HG03039 (cell line): ENCODE data around the gene GABRG3.

Source experiments
- ATAC-seq: cut with Tn5 transposase; IDR thresholded peaks from one replicate; pipeline ENCODE4 v1.9.1; 2021; ENCODE audit warnings: mild to moderate bottlenecking, moderate library complexity; ENCODE audit not compliant: unreplicated experiment

Gene GABRG3

DNA sequence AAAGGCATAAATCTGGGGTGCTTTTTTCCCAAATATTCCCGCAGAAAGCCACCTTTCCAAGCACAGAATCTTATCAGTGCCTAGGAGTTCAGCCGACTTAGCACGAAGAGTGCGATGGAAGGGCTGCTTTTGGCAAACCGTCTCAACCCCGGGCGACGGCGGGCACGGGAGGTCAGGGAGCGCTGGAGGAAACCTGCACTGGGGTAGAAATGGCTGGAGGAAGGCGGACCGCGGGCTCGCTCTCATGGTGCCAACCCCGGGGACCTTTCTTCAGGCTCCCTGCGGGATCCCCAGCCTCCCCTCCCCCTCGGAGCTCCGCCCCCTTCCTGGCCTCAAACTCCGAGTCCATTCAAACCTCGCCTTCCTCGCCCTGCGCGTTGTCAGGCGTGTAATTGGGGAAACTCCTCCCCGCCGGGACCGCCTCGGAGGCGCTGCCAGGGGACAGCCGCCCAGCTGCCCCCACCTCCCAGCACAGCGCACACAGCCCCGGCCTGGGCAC, at the start of gene GABRG3:
Gene GABRG3 (plus strand): TSS at position 470 of the 499 bp plus-strand sequence.
- no peak for ATAC-seq

DNA sequence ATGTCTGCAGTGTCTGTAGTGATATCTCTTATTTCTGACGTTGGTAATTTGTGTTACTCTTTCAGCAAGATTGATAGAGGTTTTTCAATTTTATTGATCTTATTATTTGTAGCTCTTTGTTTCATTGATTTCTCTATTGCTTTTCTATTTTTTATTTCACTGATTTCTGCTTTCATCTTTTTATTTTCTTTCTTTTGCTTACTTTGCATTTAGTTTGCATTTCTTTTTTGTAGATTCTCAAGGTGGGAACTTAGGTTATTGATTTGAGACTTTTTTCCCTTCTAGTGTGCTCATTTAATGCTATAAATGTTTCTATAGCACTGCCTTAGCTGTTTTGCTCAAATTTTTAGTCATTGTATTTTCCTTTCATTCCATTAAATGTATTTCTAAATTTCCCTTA, 49.5 kb upstream of the GABRG3 start:
- ATAC-seq = no peak

DNA sequence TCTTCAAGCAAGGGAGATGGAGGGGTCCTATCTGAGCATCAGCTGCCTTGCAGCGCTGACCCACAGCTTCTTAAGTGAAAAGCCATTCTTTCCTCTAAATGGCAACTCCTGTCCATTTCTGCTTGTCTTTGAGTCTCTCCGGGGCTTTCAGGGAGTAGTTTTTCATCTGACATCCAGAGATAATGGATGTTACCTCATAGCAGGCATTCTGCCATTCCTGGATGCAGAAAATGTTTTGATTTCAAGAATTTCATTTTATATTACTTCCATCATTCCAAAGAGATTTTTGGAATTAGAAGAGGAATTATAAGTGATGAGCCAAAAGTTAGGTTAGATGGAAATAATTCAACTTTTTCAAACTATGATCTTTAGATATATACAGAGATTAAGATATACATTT, 44.9 kb upstream of the GABRG3 start:
- no peak for ATAC-seq

DNA sequence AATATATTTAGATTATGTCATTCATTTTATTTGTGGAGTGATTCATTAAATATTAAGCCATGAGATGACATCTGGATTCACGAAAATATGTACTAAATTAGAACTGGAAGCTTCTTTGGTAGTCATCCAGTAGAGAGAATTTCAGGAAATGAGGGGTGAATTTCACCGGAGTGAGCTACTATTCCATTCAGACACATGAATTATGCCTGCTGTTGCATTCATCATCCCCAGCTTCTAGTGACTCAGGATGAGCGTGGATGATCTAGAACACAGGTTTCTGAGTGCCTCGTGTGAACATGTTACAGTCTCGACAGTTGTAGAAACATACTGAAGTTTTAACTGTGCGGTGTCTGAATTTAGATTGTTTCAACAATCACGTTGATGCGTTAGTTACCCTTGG, 42.9 kb upstream of the GABRG3 start:
- no peak for ATAC-seq

DNA sequence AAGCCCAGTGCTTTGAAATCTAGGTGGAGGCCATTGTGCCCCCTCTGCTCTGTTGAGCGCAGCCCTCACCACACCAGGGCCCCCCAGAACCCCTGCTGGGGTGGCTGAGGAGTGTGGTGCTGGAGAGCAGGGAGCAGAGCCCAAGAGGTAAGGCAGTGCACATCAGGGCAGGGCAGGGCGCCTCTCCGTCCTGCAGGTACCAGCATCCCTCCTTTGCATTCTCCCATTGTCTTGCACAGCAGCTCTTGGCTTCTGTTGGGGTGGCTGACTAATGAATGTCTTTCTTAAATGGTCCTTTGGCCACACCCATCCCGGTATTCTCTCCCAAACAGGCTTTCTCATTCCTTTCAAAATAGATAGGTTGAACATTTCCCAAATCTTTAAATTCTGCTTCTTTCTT, 41.4 kb upstream of the GABRG3 start:
- ATAC-seq = no peak

DNA sequence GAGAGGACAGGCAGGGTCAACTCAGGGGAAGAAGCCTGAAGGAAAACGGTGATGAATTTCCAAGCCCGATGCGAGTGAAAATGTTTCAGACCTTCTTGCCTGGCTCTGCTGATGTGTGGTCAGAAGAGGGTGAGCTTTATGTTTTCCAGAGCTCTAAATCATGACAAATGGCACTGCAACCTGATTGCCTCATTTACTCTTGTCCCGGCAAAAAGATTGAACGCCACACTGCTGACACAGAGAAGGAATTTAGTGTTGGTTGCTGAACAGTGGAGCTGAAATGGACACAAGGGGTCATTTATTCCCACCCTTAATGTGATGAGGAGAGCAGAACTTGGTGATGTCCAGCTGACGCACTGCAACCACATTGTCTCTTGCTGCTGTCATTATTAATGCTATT, 36.1 kb upstream of the GABRG3 start:
- no peak for ATAC-seq

DNA sequence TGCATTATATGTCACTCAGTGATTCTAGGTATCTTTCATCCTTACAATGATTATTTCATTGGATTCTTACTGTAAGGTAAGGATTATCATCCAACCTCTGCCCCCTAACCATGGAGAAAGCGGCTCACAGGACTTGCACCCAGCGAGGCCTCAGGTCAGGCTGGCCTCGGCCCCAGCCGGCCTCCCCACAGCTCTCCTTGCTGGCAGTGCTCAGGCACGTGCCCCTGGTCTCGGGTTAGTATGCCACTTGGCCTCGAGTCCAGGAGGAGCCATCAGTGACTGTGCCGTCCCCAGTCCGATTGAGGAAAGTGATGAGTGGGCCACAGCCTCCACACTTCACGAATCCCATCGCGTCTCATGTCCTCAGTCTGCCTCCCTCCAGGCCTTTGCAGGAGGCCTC, 35.7 kb upstream of the GABRG3 start:
- ATAC-seq = no peak

DNA sequence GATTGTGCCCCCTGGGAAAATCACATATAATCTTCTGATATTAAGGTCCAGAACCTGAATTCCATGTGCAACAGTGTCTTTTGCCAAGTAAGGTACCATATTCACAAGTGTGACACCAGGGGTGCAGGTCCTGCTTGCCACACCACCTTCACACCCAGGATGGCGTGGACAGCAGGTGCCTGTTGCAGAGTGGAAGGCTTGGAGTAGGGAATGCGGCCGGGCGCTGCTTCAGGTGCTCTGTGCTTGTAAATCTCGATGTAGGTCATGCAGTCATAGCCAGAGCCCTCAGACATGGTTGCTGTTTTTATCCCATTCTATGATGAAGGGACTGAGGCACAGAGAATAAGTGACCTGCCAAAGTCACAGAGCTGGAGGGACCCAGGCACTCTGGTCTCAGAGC, 34.5 kb upstream of the GABRG3 start:
- no peak for ATAC-seq

DNA sequence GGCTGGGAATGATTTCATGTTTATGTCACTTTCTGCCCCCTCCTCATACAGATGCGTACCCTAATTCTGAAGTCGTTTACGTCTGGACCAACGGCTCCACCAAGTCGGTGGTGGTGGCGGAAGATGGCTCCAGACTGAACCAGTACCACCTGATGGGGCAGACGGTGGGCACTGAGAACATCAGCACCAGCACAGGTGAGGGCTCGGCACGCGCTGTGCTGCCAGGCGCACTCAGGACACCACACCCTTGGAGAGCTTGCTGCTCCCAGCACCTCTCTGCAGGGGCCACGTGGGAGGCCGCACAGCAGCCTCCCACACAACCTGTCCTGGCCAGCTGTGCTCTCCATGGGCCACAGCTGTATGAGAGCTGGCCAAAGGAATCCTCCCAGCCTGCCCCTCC, 33.8 kb upstream of the GABRG3 start:
- no peak for ATAC-seq

DNA sequence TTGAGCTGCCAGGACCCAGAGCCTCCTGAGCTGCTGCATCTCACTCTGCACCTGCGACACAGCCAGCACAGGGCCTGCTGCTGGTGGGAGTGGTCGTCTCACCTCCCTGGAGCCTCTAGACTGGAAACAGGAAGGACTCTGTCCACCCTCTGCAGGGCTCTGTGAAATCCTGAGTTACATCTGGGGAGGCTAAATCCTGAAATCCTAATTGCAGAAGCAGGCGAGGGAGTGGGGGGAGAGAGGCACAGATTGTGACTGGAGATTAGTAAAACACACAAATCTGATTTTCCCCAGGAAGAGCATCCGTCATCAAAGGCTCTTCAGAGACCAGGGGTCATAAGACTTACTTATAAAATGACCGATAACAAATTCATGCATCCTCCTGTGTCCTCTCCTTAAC, 31.6 kb upstream of the GABRG3 start:
- no peak for ATAC-seq

DNA sequence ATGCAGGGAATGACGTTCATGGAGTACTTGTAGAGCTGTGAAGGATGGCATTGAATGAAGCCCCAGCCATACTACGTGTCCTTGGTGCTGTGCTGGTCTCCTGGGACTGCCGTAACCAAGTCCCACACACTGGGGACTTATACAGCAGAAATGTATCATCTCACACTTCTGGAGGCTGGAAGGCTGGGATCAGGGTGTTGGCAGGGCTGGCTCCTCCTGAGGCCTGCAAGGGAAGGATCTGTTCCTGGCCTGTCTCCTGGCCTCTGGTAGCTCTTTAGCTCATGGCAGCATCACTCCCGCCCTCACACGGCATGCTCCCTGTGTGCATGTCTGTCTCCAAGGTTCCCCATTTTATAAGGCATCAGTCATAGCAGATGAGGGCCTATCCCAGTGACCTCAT, 29.5 kb upstream of the GABRG3 start:
- no peak for ATAC-seq

DNA sequence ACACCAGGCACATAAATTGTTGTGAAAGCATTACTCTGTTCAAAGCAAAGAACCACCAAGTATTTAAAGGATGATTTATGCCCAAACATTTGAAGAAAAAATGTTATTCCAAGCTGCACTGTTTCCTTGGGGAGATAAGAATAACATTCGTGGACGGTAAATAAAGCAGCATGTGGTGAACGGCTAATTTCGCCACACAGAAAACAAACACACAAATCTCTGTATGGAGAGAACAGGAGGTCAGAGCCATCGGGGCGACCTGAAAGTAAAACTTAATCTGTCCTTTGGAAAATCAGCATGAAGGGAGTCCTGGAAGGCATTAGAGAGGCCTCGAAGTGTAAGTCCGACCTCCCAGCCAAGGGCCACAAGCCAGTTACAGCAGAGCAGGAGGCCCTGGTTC, 27.1 kb upstream of the GABRG3 start:
- ATAC-seq = no peak

DNA sequence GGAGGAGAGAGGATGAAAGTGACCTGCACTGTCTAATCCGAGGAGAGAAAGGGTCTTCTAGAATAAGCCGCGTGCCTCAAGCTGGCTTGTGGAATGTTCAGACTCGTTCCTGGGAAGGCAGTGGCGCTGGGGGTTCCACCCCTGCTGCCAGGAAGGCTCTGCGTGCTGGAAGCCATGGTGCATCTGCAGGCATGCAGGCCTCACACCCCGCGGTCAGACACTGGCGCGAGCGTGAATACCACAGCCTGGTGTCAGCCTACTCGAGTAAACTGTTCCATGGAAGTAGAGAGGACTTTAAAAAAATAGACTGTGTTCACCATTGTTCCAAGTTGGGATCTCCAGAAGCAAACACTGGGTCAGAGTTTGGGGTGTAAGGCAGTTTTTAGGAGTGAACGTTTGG, 25.9 kb upstream of the GABRG3 start:
- no peak for ATAC-seq

DNA sequence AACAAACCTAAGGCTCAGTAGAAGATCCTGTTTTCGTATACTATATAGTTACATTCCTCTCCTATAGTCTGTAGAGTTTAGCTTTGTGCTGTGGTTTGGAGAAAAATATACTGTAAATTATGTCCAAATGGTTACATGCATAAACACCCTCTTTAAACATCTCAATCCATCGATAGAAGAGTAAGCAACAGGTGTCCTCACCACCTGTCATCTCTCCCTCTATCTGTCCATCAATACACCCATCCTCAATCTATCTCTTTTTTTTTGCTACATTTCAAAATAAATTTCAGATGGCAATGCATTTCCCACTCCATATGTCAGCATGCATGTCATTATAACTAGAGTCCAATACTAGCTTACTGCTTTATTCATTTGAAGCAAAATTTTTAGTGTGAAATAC, 21.0 kb upstream of the GABRG3 start:
- ATAC-seq = no peak

DNA sequence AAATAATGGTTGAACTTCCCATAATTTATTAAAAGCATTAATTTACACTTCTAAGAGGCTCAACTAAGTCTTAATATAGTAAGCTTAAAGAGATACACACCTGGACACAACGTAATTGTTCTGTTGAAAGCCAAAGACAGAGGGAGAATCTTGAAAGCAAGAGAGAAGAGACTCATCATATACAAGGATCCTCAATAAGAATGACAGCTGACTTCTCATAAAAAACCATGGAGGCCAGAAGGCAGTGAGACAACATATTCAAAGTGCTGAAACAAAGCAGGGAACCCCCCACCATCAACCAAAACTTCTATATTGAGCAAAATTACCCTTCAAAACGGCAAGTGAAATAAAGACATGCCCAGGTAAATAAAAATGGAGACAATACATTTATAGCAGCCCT, 16.6 kb upstream of the GABRG3 start:
- ATAC-seq = no peak

DNA sequence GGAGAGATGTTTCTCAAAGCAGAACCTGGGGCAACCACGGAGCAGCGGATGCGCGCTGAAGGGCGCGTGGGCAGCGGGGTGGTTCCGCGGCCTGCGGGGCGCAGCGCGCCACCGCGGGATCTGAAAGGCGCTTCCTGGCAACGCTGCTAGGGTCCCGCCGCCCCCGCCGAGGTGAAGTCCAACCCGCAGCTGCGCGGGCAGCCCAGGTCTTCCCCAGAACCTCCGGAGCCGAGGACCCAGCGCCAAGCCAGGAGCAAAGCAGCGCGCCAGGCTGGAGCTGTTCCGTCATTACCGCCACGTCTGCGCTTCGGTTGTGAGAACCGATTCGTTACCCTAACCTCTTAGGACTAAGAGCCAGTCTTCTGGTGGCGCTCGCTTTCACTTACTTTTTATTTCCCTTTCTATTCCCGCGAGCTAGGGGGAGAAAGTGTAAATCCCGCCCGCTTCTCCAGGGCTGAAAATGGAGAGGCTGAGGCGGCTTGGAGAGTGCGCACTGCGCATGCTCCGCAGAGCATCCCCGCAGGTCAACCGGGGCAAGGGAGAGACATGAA, 3.2 kb upstream of the GABRG3 start:
- ATAC-seq = no peak

DNA sequence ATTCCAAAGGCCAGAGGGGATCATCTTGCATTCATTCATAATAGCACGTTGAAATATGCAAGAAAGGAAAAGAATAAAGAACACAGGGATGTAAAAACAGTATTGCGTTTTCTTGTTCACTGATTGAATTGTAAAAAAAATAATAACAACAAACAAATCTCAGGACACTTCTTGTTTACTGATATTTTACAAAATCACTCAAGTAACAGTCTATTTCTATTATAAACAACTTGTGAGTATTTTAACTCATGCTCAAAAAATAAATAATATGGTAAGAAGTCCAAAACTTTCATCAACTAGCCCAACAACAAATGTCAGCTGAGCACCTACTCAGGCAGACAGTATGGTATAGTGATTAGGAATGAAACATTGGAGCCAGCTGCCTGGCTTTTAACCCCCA, 2.2 kb upstream of the GABRG3 start:
- no peak for ATAC-seq

DNA sequence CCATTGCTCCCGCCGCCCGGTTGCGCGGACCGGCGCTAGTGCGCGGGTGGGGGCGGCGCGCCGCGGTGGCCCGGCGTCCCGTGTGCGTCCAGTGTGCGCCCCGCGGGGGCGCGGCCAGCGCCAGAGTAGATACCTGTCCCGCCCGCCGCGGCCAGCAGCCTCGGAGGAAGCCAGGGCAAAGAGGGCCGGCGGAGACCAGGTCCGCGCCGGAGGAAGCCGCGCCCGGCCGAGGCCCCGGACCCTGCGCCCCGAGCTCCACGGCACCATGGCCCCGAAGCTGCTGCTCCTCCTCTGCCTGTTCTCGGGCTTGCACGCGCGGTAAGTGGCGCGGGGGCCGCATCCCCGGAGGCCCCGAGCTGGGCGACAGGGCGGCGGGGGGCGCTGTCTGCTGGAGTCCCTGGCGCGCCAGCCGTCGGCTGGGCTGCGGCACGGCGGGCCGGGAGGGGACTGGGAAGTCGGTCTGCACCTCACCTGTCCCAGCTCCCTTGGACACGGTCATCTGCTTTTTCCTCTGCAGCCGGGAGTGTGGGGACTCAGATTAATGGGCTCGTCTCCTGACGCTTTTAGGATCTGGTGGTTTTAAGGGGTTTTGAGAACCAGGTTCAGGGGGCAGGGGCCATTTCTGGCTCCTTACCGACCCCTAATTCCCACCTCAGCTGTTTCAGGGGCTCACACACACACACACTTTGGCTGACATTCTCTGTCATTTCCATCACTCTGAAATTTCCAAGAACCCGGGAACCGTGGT, 464 bp downstream of the GABRG3 start:
- no peak for ATAC-seq

DNA sequence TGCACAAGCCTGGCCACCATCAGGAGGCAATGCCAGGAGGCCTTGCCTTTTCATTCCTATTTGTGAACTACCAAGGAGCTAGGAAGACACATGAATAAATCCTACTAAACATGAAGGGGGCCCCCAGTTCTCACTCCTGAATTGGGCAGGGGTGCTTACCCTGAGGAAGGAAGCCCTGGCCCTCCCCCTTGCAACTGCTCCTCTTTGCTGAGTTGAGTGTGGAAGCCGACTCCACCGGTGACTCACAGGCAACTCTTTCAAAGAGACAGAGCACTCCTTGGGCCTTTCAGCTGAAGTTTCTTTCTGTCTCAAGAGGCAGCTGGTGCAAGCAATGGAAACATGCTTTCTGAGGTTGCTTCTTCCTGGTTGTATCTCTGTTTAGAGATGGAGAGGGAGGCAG, 1.7 kb downstream of the GABRG3 start:
- no peak for ATAC-seq

DNA sequence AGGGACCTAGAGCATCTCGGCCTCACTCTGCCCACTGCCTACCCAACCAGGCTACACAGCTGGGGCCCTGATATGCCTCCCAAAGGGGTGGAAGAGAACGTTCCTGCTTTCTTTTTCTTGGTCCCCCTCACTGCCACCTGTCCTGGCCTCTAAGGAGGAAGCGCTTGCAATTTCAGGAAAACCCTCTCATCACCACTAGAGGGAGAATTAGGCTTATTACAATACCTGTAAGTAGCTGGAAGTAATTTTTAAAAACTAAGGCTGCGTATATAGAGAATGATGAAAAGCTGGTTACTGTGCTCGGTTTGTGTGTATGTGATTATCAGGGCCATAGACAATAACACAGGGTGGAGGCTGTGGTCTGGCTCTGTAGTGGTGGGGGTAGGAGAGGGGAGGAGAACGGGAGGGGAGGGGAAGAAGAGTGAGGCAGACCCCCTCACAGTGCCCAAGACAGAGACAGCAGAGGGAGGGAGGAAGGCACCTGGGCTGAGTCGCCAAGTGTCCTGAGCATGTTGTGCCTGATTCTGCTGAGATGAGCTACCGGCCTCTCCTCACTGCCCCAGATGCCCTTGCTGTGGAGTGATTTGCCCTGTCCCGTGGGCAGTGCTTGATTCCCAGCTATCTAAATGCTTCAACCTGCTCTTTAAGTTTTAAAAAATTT, 3.3 kb downstream of the GABRG3 start:
- ATAC-seq = no peak

DNA sequence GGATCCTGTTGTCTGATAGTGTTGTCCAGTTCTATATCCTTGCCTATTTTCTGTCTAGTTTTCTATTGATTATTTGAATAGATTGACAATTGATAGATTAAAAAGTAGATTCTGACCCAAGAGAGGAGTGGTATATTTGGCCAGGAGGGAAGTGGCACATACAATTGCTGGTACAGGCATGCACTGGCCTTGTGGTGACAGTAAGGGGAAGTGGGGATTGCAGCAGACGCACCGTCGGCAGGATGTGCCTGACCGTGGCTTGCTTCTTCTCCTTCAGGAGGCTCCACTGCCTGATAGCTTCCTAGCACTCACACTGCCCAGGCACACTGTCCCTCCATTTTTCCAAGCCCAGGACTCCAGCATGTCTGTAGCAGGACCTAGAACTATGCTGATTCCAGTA, 10.5 kb downstream of the GABRG3 start:
- ATAC-seq = no peak

DNA sequence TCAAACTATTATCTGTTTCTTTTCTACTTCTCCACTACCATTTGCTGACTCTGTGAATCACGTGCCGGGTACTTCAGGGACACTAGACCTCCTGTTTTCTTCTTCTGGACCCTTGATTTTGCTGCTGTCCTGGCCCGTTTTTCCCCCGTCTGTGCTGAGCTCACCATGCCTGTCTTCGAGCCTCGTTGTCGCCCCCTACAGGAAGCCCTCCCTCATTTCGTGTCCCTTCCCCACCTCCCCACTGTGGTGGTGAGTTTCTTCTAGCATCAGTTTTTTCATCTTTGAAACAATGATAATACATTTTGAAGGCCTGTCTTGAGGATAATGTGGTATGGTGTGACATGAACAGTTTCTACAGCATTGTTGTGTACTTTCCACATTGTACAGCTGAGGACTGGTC, 12.8 kb downstream of the GABRG3 start:
- no peak for ATAC-seq
